Peyer's patch (tissue), 4 donors: ENCODE measurements around the gene L3MBTL1. TPM values are rescaled to one million over a fixed set of nuclear protein-coding genes. Genes with fewer than 3 reads are reported as not detected.

Experiments used
- DNase-seq, 3 donors: peaks; one replicate each; pipeline ENCODE4 v3.0.0-alpha.2; 2017 to 2019
- H3K27ac ChIP-seq, 4 donors: fragments of 200-600 bp; sonication (generic); one replicate each; pipeline ENCODE4 v1.5.1; 2016 to 2019
- H3K27me3 ChIP-seq, 2 donors: fragments of 200-600 bp; sonication (generic); one replicate each; pipeline ENCODE4 v1.5.1; 2019
- H3K36me3 ChIP-seq, 3 donors: fragments of 200-600 bp; sonication (generic); one replicate each; pipeline ENCODE4 v1.5.1; 2016 to 2019
- H3K4me1 ChIP-seq, 4 donors: fragments of 200-600 bp; sonication (generic); one replicate each; pipeline ENCODE4 v1.5.1; 2016 to 2019
- H3K4me3 ChIP-seq, 4 donors: fragments of 200-600 bp; sonication (generic); 1 replicate in 3 of 4; 2 replicates in 1 of 4; pipeline ENCODE4 v1.5.1; 2016 to 2019; ENCODE audit warnings: mild to moderate bottlenecking in 1 of 4
- H3K9me3 ChIP-seq, 4 donors: fragments of 200-600 bp; sonication (generic); one replicate each; pipeline ENCODE4 v1.5.1; 2016 to 2019; ENCODE audit warnings: mild to moderate bottlenecking in 1 of 4
- CTCF ChIP-seq, 6 experiments: fragments of 450-650 bp in 4 of 6; fragments of 200-600 bp in 2 of 6; sonication (generic) in 1 of 6; IDR thresholded peaks; one replicate each; pipeline ENCODE4 v1.5.1; 2017 to 2019; ENCODE audit warnings: antibody characterized with exemption in 6 of 6, mild to moderate bottlenecking in 3 of 6, moderate library complexity in 1 of 6
- POLR2A ChIP-seq, 2 donors: fragments of 450-650 bp; IDR thresholded peaks; one replicate each; pipeline ENCODE4 v1.5.1; 2017; ENCODE audit warnings: antibody characterized with exemption in 2 of 2, mild to moderate bottlenecking in 2 of 2, moderate library complexity in 2 of 2
- total RNA-seq, 4 donors: library from RNA; depleted of rRNA; stranded (reverse); fragments of >200 nt; gene quantifications; one replicate each; pipeline ENCODE4 v1.1.0, GENCODE V29; 2016

The L3MBTL1 gene
- total RNA-seq, 4 donors from 2014 or later: 18.0 to 37.4 (median 31.2) TPM

- Histone ChIP-seq H3K9me3 (no peaks in the 10 kb centered on the region), H3K27ac (peak overlapping the region in 2 of 4 donors; percentile 66 to 73)
Measured at GRCh38 chr20:43541214-43541613, 33.7 kb downstream of the L3MBTL1 start.

GRCh38 chr20:43542161-43542560 is 34.7 kb downstream of the L3MBTL1 start:
- H3K27me3 ChIP-seq: no peaks in the 10 kb centered on the region
- no peak overlapping the region for H3K4me3 ChIP-seq
- peaks cover 0 to 8% (median 0%) of the 10 kb centered on the region in 4 donors for H3K4me1 ChIP-seq
- H3K27ac ChIP-seq: peak overlapping the region in 2 of 4 donors; percentile 66 to 73
- TF ChIP-seq POLR2A (IDR thresholded peaks at IDR 0.05): no peak
- TF ChIP-seq CTCF (IDR thresholded peaks at IDR 0.05): no peak
- peaks cover 0 to 6% (median 0%) of the 10 kb centered on the region in 3 donors for H3K36me3 ChIP-seq
- peak in 1 of 3 donors; percentile 68 for DNase-seq
- H3K9me3 ChIP-seq: no peaks in the 10 kb centered on the region

More at GRCh38 chr20:43541214-43541613, 33.7 kb downstream of the L3MBTL1 start:
- DNase-seq: no peak
- Histone ChIP-seq H3K36me3 (peaks cover 0 to 12% (median 0%) of the 10 kb centered on the region in 3 donors), H3K27me3 (no peaks in the 10 kb centered on the region), H3K4me1 (peaks cover 0 to 8% (median 0%) of the 10 kb centered on the region in 4 donors), H3K4me3 (no peak overlapping the region)
- TF ChIP-seq CTCF (IDR thresholded peaks at IDR 0.05): no peak
- TF ChIP-seq POLR2A (IDR thresholded peaks at IDR 0.05): no peak

GRCh38 chr20:43542674-43543073 is 35.2 kb downstream of the L3MBTL1 start:
- H3K9me3 ChIP-seq: peaks cover 0 to 3% (median 0%) of the 10 kb centered on the region in 4 donors
- H3K36me3 ChIP-seq: peaks cover 0 to 6% (median 0%) of the 10 kb centered on the region in 3 donors
- H3K27me3 ChIP-seq: no peaks in the 10 kb centered on the region
- peaks cover 0 to 8% (median 0%) of the 10 kb centered on the region in 4 donors for H3K4me1 ChIP-seq
- no peak overlapping the region for H3K27ac ChIP-seq
- no peak for TF ChIP-seq CTCF (IDR thresholded peaks at IDR 0.05)
- no peak for TF ChIP-seq POLR2A (IDR thresholded peaks at IDR 0.05)
- H3K4me3 ChIP-seq: no peak overlapping the region
- DNase-seq: no peak

GRCh38 chr20:43543138-43543537 is 35.6 kb downstream of the L3MBTL1 start:
- H3K9me3 ChIP-seq: peaks cover 0 to 4% (median 0%) of the 10 kb centered on the region in 4 donors
- peaks cover 0 to 6% (median 0%) of the 10 kb centered on the region in 3 donors for H3K36me3 ChIP-seq
- no peak overlapping the region for H3K27ac ChIP-seq
- no peak for TF ChIP-seq CTCF (IDR thresholded peaks at IDR 0.05)
- TF ChIP-seq POLR2A (IDR thresholded peaks at IDR 0.05): no peak
- H3K4me3 ChIP-seq: no peak overlapping the region
- DNase-seq: no peak
- peaks cover 0 to 8% (median 0%) of the 10 kb centered on the region in 4 donors for H3K4me1 ChIP-seq
- no peaks in the 10 kb centered on the region for H3K27me3 ChIP-seq

GRCh38 chr20:43544501-43544900 is 37.0 kb downstream of the L3MBTL1 start:
- no peak overlapping the region for H3K4me3 ChIP-seq
- peaks cover 0 to 6% (median 0%) of the 10 kb centered on the region in 3 donors for H3K36me3 ChIP-seq
- H3K27me3 ChIP-seq: no peaks in the 10 kb centered on the region
- TF ChIP-seq CTCF (IDR thresholded peaks at IDR 0.05) (no peak), POLR2A (IDR thresholded peaks at IDR 0.05) (no peak)
- H3K4me1 ChIP-seq: peaks cover 0 to 8% (median 0%) of the 10 kb centered on the region in 4 donors
- DNase-seq: no peak
- H3K27ac ChIP-seq: no peak overlapping the region
- peaks cover 0 to 4% (median 0%) of the 10 kb centered on the region in 4 donors for H3K9me3 ChIP-seq
